ENCODE measurements around the gene SMIM7.

The SMIM7 gene

DNA sequence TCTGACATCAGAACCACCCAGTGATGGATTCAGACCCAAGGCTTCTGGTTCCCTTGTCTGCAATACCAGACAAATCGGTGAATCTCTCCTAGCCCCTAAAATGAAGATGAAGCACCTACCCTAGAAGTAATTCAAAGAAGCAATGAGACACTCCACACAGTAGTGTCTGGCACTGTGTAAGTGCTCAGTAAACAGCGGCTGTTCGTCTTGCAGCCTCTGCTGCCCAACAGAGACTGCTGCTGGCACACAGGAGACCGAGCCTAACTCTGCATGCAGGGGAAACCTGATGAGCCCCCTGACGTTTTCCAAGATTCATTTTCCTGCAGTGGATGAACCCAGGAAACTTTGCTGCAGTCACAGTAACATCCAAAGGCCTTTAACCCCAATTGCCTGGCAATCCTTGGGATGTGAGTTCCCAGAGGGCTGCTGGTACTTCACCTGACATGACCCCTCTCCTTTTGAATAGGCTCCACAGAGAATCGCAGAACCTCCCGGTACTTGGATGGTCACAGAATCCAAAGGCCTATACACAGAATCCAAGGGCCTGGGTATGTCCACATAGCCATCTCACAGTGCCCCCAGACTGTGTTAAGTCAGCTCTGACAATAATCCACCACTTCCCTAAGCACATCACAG lies 38.7 kb downstream of the SMIM7 start:
- no peak for DNase-seq

DNA sequence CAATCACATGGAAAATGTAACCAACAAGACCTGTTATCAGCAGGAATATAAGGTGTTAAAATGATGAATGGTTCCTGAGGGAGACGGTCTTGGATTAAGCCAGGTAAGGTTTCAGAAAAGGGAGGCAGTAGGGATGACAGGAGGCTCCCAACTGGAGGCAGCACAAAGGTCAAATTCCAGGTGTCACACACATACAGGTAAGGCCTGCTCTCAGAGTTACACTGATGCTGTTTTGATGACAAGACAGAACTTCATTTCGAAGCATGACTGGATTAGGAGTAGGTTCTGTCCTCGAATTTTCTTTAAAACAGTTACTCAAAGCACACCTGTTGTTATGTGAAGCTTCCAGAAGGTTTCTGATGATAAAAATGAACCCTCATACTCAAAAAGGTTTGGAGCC lies 39.4 kb downstream of the SMIM7 start:
- DNase-seq = no peak

DNA sequence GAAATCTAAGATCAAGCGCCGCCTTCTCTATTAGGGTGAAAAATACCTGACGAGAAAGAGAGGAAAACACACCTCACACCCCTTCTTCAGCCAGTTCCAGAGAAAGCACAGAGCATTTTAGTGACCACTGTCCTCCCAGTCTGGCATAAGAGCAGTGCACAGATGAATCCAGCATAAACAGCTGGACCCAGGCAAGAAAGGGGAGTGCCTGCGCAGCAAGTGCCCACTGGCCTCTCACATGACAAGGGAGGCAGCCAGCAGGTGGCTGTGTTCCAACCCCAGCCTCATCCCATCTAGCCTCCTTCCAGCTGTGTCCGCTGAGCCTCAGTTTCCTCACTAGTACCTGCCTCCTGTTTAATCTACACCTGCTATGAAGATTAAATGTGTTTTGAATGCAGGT lies 39.9 kb downstream of the SMIM7 start:
- DNase-seq = no peak

DNA sequence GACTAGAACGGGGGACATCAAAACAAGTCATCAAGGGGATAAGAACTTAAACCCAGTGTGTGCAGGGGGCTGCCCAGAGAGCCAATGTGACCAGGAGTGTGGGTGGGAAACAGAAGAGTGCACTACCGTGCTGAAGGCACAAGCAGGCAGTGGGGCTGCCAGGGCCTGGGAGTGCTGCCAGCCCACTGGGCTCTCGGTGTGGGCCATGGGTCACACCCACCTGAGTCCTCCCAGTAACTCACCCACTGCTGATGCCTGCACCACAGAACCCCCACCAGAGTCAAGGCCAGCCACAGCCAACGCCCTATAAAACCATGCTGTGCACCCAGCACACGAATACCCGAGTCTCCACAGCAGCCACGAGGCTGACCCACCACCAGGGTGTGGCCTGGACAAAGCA lies 40.5 kb downstream of the SMIM7 start:
- no peak for DNase-seq

DNA sequence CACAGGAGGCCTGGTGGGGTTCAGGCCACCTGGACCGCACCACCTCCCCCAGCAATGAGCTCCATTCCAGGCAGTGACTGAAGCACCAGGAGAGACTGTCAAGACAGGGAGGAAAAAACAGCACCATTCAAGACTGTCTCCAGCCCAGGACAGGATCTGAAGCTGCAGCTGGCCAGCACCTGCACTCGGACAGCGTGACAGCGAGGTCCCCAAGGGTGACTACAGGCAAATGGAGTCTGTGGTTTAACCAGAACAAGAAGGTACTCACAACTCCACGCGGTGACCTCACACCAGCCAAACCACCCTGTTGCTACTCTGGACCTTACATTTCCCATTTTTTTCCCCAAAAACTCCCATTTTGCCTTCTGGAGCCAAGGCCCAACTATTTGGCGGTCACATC lies 41.7 kb downstream of the SMIM7 start:
- no peak for DNase-seq

DNA sequence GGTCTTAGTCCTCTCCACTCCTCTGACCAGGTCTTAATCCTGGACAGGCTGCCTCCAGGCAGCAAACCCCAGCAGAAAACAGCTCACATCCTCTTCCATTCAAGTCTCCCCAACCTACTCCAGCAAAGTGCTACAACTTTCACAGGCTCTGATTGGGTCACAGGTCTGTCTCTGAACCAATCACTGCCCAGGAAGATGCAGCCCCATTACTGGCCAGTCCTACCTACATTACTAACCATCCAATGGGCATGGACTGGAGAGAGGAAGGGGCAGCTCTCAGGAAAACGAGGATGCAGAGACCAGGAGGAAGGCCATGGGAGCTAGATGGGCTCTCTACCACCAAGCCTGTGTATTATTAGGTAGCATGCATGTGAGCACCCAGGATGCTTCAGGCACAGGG lies 44.1 kb downstream of the SMIM7 start:
- DNase-seq = no peak

DNA sequence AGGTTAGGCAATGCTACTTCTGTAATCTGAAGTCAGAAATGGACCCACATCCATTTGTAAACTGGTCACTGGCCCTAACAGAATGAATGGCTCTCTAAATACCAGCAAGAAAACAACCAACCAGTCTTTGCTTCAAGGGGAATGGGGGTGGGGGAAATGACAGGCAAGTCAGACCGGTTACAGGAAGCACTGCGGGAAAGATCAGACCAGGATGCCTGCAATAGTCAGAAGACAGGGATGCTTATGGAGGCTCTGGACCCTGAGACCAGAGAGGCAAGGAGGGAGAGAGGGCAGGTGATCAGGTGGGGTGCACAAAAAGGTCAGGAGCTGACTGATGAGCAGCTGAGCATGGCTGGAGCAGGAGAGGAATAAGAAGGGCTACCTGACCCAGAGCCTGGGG lies 45.0 kb downstream of the SMIM7 start:
- DNase-seq = peak in 1 of 14 donors; percentile 35

DNA sequence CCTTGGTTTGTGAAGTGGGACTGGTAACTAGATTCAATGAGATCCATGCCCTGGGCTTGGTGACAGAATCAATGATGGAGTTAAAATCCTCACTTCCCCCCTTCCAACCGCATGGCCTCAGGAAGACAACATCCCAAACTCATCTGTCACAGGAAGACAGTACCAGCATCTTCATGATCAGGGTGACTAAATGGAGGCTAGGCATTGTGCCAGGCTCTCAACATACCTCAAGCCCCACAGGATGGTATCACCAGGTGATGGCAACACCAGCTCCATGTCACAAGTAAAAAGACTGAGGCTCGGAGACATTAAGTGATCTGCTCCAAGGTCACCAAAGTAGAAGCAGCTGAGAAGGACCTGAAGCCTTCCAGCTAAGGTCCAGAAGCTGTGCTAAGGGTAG lies 46.1 kb downstream of the SMIM7 start:
- DNase-seq = no peak

DNA sequence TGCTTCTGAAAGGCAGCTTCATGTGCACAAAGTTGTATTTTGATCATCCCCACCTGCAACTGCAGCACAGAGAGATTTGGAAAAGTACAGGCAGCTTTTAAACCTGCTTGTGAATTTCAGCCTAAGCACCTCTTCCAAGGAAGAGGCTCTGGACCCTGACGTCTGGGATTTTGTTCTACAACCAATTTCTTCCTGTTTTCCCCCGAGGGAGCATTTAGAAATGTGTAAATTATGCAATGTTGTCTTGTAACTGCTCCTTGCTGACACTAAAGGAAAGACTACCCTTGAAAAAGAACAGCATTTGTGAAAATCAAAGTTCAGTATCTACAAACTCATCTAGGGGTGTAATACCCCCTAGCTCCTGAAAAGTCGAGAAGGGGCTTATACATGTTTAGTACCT lies 47.3 kb downstream of the SMIM7 start:
- DNase-seq = no peak

DNA sequence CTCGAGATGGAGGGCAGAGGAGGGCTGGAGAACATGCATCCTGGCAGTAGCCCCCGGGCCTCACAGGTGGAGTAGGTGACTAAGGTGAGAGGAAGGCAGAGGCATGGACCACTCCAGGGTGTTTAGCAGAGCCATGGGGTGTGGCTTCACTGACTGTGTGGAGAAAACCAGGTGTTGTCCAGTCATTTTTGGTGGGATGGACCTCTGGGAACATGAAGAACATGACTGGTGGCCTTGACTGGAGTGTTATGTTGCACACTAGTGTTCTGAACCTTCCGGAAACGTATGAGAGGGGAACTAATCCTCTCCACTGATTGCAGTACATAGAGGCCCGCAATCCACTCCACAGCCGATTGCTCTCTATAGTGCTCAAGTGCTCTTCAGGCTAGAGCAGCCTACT lies 48.8 kb downstream of the SMIM7 start:
- DNase-seq = no peak

DNA sequence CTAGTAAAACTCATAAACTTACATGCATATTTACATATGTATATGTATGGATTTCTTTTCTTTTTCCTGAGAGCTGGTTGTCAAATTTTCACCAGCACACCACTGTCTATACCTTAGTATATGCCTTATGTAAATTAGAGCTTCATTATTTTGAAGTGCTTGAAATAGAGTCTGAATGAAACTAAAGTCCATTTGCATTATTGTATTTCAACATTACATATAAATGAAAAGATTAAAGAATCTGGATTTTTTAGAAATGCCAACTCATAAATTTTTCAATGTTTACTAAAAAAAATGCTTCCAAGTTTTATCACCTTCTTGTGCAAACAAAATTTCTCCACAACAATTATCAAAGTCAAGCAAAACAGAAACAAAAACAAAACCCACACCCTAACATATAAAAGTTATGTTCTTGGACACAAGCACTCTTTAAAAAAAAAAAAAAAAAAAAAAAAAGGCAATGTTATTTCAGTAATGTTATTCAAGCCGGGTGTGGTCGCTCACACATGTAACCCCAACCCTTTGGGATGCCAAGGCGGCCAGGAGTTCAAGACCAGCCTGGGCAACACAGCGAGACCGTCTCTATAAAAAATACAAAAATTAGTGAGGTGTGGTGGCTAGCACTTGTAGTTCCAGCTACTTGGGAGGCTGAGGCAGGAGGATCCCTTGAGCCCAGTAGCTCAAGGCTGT lies 50.3 kb downstream of the SMIM7 start:
- no peak for DNase-seq

DNA sequence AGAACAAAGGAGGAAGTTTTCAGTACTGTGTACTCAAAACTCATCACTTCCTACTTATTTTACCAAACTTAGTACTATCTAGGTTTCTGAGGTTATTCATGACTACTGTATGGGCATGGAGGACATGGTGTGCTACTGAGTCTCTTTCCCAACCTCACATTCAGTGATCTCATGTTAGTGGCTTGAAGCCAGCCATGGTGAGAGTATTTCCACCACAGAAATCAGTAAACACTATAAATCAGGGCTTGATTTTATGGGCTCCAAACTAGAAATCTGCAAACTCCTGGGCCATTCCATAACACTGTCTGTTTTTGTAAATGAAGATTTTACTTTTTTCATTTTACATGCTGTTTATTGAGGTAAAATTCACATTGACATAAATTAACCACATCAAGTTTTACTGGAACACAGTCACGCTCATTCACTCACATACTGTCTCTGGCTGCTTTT lies 51.6 kb downstream of the SMIM7 start:
- peak in 1 of 14 donors; percentile 23 for DNase-seq

DNA sequence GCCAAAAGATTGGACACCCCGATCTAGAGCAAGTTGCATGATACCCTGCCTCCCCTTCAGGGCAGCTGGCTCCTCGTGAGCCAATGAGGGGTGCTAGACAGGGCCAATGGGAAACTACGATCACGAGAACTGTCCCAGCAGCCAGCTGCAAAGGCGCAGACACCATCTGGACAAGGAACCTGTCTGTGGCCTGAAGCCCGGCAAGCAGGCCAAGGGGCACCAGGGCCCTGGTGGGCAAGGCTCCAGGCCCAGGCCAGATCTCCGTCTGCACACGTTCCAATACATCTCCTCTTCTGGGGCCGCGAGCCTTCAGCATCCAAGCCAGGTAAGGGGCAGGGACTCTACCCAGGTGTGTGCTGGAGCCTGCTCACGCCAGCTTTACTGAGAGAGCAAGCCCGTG lies 52.1 kb downstream of the SMIM7 start:
- peak in 3 of 14 donors; percentile 13 to 20 (median 18) for DNase-seq

DNA sequence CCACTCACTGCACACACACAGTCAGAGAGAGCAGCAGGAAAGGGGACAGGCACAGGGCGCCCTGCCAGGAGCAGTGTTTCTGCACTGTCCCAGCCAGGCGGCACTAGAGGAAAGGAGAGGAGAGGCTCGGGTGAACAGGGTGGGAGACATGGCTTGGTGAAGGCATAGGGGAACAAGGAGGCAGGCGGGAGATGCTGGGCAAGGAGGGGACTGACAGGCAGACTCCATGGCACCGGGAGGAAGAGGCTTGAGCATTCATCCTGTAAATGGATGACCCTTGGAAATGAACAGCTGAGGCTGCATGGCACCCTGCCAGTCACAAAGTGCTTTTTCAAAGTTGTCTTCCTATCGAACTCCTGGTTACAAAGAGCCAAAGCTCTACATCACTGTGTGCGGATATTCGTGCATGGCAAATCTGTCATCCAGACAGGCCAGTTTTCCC lies 54.4 kb downstream of the SMIM7 start:
- peak in 5 of 14 donors; percentile 7 to 49 (median 25) for DNase-seq

DNA sequence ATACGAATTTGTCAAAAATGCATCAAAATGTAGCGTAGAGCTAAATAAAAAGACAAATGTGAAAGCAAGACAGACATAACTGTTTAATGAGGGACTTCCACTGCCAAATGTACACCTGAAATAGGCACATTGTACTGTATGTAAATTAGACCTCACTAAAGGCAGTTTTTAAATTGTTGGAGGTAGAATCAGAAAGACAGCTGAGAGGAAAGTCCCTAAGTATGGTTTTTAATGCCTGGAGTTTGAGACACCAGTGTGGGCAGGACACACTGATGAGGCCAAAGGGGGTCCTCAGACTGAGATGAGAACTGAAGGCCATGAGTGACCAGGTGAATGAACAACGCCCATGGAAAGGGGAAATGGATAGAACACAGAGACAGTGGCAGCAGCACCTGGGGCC lies 54.8 kb downstream of the SMIM7 start:
- no peak for DNase-seq

DNA sequence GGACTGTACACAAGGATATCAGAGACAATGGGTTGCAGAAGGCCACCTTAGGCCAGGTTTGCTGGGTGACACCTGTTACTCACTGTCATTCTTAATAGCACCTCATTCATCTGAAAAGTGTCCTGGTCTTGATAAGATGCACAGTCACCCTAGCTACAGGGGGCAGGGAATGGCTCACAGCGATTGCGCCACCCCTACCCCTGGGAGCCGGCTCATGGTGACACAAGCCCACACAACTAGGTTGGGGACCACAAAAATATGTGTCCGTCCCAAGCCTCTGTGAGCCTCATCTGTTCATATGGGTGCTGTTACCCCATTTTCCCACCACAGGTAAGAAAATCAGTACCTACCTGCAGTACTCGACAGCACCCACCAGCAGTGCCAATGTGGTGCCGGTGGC lies 55.3 kb downstream of the SMIM7 start:
- no peak for DNase-seq

DNA sequence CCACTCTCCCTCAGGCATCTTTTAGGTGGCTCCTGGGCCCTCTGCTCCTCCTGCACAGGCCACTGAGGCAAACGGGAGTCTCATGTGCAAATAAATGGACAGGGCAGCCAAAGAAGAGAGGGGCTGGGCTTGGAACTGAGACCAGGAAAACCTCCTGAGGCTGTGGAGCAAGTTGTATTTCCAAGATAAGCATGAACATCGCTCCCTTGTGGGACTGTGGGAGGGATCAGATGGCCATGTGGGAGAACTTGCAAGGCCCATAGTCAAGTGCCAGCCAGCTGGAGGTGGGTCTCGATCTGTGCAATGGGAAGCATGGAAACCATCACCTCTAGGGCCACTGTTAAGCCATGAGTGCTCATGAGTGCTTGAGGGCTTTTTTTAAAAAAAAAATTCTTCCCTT lies 56.9 kb downstream of the SMIM7 start:
- no peak for DNase-seq

DNA sequence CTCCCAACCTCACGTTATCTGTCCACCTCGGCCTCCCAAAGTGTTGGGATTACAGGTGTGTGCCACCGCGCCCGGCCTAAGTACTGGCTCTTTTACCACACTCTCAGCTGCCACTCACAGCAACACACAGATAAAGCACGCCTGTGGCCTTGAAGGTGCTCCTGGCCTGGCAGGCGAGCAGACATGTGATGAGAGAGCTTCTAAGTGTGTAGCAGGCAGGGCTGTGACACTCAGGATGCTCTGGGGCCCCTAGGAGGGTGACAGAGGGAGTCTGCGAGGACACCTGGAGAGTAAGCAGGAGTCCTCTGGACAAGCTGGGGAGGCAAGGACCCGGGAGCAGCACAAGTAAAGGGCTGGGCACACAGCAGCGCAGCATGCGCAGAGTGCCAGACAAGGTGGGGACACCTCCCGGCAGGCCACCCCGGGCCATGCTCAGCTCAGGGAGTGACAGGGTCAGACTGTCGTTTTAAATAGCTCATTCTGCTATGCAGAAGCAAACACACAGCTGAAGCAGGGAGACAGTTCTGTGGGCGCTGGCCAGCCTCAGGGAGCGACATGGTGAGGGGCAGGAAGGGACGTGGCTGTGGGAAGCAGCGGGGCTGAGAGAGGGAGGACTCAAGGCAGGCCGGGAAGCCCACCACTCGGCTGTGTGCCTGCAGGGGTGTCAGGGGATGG lies 58.4 kb downstream of the SMIM7 start:
- DNase-seq = no peak

DNA sequence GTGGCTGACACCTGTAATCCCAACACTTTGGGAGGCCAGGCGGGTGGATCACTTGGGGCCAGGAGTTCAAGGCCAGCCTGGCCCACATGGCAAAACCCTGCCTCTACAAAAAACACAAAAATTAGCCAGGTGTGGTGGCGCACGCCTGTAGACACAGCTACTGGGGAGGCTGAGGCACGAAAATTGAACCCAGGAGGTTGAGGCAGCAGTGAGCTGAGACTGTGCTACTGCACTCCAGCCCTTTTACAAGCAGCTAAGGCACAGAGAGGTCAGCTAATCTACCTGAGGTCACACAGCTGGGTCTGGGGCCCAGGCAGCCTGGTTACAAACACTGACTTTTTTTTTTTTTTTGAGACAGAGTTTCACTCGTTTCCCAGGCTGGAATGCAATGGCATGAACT lies 59.1 kb downstream of the SMIM7 start:
- no peak for DNase-seq

DNA sequence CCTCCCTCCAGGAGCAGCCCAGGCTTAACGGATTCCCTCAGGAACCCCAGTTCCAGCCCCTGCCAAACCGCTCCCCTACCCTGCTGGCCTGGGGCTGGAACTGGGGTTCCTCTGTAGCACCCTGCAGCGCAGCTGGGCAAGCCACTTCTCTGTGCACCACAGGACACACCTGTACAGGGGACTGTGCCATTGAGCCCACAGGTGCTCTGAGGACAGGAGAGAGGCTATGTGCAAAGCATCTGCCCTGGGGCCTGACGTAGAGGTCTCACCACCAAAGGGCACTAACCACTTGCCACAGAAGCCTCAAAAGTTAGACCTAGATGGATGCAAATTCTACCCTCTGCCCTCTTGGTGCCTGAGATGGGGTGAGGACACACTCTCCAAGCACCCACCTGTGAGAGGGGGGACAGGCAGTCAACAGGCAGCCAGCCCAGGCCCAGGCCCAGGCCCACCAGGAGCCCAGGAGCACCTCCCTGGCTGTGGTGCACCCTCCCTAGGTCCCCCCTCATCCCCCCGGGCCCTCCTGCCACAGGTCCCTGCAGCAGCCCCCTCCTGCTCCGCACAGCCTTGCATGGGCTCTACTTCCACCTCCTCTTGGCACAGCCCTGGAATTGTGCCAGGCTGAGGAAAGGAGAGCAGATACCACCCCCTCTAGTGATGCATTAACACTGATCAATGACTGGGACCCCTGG lies 60.1 kb downstream of the SMIM7 start:
- no peak for DNase-seq

DNA sequence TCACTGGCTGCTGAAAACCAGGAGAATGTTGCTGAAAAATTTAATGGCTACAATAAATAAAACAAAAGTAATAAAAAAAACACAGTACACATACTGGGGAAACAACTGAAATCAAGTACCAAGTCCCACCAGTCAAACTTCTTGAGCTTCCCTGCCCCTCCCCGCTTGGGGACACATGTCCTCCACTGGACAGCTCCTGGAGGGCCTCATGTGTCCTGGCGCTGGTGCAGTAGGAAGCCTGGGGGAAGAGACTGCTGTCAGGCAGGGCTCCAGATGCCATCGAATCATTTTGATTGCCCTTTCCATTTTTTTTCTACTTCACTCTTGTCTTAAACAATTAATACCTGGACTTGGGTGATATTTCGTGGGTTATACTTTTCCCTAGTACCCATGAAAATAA lies 61.1 kb downstream of the SMIM7 start:
- no peak for DNase-seq

DNA sequence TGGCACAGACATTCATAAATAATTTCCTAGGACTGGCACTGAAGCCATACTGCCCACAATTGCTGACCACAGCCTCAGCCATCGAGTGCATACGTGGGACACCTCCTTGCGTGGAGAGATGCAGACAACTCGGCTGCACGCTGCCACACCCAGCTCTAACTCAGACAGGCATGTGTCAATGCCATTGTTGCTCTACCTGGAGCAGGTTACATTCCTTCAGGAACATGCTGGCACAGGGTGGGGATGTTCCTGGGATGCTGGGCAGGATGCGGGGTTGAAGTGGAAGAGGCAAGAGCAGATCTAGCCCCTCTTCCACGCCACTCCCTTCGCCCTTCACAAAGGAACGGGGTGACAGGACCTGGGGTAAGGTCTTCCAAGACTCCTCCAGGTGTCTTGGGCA lies 63.5 kb downstream of the SMIM7 start:
- DNase-seq = no peak

Data from C1 segment of cervical spinal cord (tissue), 14 donors.